Stimulated activated CD8-positive, alpha-beta memory T cell treated with anti-CD3 and anti-CD28 coated beads, Interleukin-4, amount 100 ng/mL, for 1 hour (primary cell): ENCODE measurements around the gene DNM1L.

Source experiments
- DNase-seq, 2 donors: peaks; one replicate each; pipeline ENCODE4 v3.0.0-alpha.2; 2020; ENCODE audit warnings: low read depth in 2 of 2, low spot score in 1 of 2

DNM1L gene

GRCh38 chr12:32679091-32679919 is at the start of gene DNM1L:
Gene DNM1L, plus strand, starts transcription at chr12:32679301. Its CDS starts 63 bp downstream, at chr12:32679364.
- peak; percentile 74 to 83 for DNase-seq

- DNase-seq: no peak
Measured at GRCh38 chr12:32641287-32641901, 37.7 kb upstream of the DNM1L start.

DNA sequence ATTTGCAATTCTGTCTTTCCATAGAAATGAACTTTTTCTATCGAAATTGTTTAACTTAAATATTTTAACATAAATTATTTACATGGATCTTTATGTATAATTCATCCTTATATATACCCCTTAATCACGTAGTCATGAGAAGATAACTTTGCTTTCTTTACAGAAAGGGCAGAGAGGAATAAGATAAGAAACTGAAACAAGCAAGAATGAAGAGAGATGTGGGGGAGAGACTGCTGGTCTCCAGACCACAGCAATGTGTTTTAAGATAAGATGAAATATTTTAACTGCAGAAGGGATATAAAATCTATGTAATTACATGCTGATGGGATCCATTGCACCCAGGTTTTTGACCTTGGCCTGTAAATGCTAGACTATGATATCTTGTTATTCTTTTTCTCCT is 34.7 kb upstream of the DNM1L start:
- DNase-seq: no peak

GRCh38 chr12:32647275-32647674 is 31.8 kb upstream of the DNM1L start:
- no peak for DNase-seq

DNA sequence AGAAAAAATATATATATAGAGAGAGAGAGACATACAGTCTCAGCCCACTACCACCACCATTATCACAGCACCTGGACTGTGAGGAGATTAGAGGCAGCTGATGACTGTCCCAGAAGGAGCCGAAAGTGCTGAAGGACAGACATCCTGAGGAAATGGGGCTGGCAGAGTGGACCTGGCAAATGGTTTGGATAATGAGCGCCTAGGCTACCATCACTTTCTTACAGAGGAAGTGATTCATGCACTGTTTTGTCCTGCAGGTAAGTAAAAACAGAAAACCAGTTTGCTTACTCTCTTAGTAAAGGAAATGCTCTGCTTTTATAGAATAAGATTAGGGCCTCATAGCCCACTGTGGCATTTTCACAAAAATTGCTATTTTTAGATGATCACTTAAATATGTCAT is 28.6 kb upstream of the DNM1L start:
- no peak for DNase-seq

GRCh38 chr12:32651151-32651955 is 27.7 kb upstream of the DNM1L start:
- no peak for DNase-seq

DNA sequence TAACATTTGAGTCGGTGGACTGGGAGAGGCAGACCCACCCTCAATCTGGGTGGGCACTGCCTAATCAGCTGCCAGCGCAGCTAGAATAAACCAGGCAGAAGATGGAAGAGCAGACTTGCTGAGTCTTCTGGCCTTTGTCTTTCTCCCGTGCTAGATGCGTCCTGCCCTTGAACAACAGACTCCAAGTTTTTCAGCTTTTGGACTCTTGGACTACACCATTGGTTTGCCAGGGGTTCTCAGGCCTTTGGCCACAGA is 27.2 kb upstream of the DNM1L start:
- no peak for DNase-seq

GRCh38 chr12:32659908-32660440 is 19.1 kb upstream of the DNM1L start:
- DNase-seq: no peak

DNA sequence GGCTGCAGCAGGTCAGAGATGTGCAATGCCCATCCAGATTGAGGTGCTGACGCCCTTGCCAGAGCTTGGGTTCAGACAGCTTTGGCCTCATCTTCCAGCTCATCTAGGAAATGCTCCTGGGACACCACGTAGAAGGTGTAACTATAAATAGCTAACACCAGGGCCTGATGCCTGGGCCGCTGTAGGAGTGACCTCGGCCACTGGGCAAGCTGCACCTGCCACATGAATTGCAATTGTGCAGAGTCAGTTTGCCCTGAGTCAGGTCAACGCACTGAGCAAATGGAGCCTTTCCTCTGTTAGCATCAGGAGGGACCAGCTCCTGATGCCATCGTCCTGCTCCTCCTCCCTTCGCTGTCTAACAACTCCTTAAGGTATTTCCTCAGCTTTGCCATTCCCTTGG is 17.4 kb upstream of the DNM1L start:
- DNase-seq: no peak

- no peak for DNase-seq
Measured at GRCh38 chr12:32662665-32663064, 16.4 kb upstream of the DNM1L start.

DNA sequence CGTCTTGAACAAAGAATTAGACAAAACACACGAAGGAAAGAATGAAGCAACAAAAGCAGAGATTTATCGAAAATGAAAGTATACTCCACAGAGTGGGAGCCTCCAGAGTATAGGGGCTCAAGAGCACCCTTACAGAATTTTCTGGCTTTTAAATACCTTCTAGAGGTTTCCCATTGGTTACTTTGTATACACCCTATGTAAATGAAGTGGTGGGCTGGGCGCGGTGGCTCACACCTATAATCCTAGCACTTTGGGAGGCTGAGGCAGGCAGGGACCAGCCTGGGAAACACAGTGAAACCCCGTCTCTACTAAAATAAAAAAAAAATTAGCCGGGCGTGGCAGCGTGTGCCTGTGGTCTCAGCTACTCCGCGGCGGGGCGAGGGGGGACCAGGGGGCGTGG is 13.1 kb upstream of the DNM1L start:
- DNase-seq: no peak

DNA sequence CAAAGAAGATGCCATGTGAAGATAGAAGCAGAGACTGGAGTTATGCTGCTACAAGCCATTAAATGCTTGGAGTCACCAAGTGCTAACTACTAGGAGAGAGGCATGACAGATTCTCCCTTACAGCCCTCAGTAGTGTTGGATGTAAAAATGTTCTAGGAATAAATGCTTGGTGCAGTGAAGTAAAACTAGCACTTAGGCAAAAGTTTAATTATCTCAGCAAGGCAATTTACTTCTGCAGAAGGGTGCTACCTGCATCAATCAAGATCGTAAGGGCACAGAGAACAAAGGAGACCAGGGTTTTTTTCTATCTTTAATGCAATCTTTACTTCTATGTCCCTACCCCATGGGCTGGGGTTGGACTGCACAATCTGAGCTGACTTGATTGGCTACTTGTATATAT is 9.5 kb upstream of the DNM1L start:
- no peak for DNase-seq

DNA sequence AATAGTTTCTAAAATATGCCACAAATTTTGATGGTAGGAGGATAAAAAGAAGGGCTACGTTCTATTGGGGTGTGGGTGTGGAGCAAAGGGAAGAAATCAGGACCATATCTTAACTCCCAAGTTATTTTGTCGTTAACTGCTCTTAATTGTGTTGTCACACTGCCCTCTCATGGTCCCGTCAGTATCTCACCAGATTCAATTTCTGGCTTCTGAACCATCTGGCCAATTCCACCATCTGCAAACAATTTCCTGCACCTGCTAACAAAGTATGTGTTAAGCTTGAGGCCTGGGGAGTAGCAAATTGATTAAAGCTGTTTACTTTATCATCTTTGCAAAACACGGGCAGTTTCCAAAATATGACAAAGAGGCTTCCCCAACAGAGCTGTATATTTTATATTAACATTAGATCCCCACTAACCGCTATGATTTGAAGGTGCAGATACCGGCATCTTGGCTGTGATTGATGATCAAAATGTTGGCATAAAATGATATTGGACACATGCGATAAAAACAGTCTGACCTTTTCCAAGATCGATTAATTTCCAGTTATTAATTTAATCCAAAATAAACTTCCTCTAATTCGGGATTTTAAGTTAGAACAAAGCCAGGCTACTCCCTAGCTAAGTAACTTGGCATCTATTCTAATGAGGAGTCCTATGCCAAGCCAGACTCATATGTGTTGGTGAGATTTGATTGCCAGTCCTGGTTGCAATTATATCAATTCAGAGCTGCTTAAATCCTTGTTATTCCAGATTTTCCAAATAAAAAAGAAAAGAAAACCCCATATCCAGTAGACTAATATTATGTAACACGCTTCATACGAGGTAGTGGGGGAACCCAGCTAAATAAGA is 6.9 kb upstream of the DNM1L start:
- no peak for DNase-seq

DNA sequence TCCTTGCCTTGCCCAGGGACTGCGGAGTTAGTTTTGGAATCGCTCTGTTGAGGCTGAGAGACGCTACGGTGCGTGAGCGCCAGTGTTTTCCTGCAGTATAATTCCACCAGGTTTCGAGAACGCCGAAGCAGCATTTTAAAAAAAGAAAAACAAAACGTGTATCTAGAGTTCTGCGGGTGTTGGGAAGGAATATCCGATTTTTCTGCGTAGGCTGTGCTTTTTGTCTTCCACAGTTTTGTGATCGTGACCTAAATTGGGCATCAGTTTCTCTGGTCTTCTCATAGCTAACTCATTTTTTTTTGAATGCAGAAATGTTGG is 778 bp downstream of the DNM1L start:
- DNase-seq: no peak

DNA sequence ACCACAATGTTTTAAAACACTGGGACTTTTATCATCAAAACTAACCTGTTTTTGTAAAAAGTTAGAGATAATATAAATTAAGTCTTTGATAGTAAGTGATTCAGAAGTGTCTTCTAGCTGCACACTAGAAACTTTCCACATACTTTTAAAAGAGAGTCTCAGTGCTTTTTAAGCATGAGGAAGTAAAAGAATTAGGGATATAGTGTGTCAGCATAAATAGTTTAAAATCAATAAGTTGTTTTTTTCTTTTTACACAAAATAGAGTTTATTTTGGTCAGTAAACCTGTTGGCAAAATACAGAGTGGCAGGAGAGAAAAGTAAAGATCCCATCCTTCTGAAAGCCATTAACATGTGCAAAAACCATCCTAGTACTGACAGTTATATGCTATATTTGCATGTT is 1.7 kb downstream of the DNM1L start:
- no peak for DNase-seq

DNA sequence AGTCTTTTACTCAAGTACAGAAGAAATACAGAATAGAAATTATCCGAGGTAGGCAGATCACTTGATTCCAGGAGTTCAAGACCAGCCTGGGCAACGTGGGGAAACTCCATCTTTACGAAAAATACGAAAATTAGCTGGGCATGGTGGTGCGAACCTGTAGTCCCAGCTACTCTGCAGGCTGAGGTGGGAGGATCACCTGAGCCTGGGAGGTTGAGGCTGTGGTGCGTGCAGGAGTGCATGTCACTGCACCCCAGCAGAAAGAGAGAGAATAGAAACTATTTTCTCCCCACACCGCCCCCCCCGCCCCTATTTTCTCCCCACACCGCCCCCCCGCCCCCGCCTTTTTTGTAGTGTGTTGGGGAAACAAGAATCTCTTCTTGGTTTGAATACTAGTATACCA is 2.2 kb downstream of the DNM1L start:
- no peak for DNase-seq

DNA sequence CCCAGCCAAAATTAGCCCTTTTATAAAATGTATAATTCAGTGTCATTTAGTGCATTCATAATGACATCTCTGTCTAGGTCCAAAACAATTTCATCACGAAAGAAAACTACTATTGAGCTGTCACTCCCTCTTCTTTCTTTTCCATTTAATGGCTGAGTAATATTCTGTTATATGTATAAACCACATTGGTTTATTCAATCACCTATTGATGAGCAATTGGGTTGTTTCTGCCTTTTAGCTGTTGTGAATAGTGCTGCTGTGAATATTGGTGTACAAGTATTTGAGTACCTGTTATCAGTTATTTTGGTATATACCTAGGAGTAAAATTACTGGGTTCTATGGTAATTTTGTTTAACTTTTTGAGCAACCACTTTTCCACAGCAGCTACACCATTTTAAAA is 7.2 kb downstream of the DNM1L start:
- no peak for DNase-seq

GRCh38 chr12:32688786-32689185 is 9.7 kb downstream of the DNM1L start:
- DNase-seq: no peak

- no peak for DNase-seq
Measured at GRCh38 chr12:32690927-32691326, 11.8 kb downstream of the DNM1L start.

DNA sequence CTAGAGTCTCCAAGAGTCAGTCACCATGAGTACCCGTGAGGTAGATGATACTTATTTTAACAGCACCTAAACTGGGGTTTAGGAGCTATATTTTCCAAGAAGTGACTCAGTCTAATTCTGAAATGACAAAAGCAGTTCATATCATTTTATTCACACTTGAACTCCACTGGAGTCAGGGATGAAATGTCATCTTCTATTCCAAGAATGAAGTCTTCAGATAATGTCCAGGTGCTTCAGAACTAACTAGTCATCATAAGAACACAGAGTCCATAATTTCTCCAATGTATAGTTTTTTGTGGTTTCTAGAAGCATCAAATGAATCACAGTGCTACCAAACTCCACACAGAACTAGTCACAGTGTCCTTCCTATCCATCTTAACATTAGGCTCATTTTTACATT is 13.3 kb downstream of the DNM1L start:
- no peak for DNase-seq

GRCh38 chr12:32693036-32693435 is 13.9 kb downstream of the DNM1L start:
- no peak for DNase-seq
